Right lobe of liver (tissue), 4 donors: ENCODE results near the gene SASH1.
"Not testable (repeated sequence)": the region's sequence is repeated elsewhere in the genome, so short reads cannot be mapped to it uniquely, and the experiment has no call there.

ENCODE experiments used
- POLR2A ChIP-seq: fragments of 450-650 bp; IDR thresholded peaks from one replicate; pipeline ENCODE4 v1.6.1; 2017; ENCODE audit warnings: antibody characterized with exemption, mild to moderate bottlenecking
- TF ChIP-seq, protein P1 (sequence below), 4 donors: fragments of 200-600 bp in 3 of 4; fragments of 450-650 bp in 1 of 4; IDR thresholded peaks; one replicate each; pipeline versions ENCODE4 v1.5.1 to v1.8.0; 2016 to 2022; ENCODE audit warnings: antibody characterized with exemption in 4 of 4, mild to moderate bottlenecking in 2 of 4
- donor health status: DM: no; HTN: no; CAD: no.
- donor health status: DM: no; HTN: no; CAD: no.
- donor health status: DM: no; HTN: yes; CAD: no.

DNA sequence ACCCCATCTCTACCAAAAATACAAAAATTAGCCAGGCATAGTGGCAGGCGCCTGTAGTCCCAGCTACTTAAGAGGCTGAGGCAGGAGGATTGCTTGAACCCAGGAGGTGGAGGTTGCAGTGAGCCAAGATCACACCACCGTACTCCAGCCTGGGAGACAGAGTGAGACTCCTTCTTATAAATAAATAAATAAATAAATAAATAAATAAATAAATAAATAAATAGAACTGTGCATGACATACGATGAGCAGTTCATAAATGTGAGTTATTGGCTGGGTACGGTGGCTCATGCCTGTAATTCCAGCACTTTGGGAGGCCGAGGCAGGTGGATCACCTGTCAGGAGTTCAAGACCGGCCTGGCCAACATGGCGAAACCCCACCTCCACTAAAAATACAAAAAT is 9.8 kb downstream of the SASH1 start:
- TF ChIP-seq, protein P1, sequence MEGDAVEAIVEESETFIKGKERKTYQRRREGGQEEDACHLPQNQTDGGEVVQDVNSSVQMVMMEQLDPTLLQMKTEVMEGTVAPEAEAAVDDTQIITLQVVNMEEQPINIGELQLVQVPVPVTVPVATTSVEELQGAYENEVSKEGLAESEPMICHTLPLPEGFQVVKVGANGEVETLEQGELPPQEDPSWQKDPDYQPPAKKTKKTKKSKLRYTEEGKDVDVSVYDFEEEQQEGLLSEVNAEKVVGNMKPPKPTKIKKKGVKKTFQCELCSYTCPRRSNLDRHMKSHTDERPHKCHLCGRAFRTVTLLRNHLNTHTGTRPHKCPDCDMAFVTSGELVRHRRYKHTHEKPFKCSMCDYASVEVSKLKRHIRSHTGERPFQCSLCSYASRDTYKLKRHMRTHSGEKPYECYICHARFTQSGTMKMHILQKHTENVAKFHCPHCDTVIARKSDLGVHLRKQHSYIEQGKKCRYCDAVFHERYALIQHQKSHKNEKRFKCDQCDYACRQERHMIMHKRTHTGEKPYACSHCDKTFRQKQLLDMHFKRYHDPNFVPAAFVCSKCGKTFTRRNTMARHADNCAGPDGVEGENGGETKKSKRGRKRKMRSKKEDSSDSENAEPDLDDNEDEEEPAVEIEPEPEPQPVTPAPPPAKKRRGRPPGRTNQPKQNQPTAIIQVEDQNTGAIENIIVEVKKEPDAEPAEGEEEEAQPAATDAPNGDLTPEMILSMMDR (IDR thresholded peaks at IDR 0.05) = not testable (repeated sequence)
- TF ChIP-seq POLR2A = not testable (repeated sequence)
